Islet precursor cell (in vitro differentiated cells): ENCODE results near the gene SAMD5.
"Not testable (repeated sequence)": the region's sequence is repeated elsewhere in the genome, so short reads cannot be mapped to it uniquely, and the experiment has no call there.

Experiments
- DNase-seq: peaks from one replicate; pipeline ENCODE4 v3.0.0-alpha.2; 2018

SAMD5 gene

DNA sequence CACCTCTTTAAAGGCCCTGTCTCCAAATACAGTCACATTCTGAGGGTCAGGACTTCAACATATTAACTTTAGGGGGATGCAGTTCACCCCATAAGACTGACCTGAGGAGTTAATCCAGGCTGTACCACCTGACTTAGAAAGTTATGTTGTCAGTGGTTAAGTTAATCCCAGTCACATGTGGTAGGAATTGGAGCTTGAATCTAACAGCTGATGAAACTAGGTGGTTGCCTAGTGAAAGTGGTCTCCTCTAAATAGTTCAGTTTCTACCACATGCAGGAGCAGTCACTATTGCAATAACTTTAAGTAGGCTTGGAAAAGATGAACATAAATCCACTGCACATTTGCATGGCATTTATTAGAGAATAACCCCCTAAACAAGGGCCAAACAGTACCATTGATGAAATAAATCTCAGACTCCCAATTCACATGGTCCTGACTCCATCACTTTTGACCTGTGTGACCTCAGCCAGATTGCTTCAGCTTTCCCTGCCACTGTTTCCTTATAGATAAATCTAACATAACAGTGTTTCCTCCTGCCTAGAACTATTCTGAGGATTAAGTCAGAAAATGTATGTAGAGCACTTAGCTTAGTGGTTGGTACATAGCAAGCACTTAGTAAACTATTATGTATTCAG, 20.1 kb downstream of the SAMD5 start:
- DNase-seq: no peak

DNA sequence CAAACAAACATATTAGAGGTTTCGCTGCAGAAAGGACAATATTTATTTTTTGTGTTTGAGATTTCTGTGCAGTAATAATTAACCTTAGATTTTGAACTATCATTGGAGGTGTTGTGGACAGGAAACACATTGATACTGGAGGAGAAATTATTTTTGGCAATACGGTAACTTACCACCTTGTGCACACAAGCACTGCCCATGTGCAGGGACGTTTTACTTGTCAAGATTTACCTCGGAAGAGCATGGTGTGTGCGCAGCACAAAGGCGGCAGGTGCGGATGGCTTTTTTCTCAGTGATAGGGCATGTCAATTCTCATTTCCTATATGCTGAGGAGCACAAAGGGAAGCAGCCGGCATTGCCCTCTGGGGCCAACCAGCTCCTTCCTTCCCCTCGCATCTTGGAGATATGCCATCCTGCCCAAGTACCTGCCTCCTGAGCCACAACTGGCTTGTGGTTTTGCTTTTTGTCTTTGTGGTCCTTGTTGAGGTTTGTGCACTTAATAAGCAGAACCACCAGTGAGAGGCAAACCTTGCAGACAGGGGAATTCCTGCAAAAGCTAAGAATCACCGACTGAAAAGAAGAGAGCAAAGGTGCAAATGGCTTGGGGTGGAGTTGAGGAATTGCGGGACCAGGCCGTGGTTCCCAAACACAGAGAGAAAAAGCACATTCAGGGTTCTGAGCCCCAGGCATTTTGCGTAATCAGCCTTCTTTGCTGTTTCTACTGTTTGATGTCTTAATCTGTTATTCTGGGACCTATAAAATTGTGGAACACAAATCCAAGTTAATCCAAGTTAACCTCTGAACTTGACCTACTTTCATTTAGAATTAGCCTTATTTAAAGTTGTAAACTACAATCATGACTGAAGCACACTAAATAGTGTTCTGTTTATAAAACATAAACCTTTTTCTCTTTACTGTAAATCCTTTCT, 21.9 kb downstream of the SAMD5 start:
- no peak for DNase-seq

GRCh38 chr6:147531321-147531720, 22.8 kb downstream of the SAMD5 start:
- DNase-seq: no peak

- peak; percentile 86 for DNase-seq
Observed at GRCh38 chr6:147534116-147534860, 25.8 kb downstream of the SAMD5 start.

DNA sequence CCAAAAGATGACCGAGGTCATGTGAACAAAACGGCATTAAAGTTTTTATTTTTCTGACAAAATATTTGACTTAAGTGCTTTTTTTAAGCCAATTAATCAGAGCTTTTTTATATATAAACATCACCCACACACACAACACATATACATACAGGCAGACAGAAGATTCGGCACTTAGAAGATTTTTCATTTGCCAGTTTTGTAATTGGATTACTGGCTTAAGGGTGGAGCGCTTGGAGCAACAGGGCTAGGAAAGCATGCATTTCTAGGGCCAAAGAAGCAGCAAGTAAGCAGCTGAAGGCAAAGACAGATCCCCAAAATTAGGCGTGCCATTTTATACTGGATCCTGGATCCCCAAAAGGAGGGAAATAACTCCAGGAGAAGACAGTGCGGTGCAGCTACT, 30.3 kb downstream of the SAMD5 start:
- no peak for DNase-seq

DNA sequence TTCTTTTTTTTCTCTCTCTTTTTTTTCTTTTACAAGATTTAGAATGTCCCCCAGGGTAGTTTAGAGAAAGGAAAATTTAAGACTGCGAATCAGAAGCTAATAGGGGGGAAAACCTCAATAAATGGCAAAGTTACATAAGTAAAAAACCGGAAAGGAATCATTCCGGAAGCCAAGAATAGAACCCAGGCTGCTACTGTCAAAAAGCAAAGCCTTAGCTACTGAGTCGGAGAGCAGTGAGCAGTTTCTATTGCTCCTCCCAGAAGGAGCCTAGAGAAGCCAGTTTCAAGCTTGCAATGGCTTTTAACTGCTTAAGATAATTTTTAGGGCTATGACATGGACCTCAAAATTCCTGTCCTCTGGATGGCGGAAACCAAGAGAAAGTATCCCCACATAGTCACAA, 31.6 kb downstream of the SAMD5 start:
- no peak for DNase-seq

DNA sequence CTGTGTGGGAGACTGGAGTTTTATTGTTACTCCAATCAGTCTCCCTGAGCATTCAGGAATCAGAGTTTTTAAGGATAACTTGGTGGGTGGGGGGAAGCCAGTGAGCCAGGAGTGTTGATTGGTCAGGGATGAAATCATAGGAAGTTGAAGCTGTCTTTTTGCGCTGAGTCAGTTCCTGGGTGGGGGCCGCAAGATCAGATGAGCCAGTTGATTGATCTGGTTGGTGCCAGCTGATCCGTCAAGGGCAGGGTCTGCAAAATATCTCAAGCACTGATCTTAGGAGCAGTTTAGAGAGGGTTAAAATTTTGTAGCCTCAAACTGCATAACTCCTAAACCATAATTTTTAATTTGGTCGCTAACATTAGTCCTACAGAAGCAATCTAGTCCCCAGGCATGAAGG, 33.9 kb downstream of the SAMD5 start:
- not testable (repeated sequence) for DNase-seq

DNA sequence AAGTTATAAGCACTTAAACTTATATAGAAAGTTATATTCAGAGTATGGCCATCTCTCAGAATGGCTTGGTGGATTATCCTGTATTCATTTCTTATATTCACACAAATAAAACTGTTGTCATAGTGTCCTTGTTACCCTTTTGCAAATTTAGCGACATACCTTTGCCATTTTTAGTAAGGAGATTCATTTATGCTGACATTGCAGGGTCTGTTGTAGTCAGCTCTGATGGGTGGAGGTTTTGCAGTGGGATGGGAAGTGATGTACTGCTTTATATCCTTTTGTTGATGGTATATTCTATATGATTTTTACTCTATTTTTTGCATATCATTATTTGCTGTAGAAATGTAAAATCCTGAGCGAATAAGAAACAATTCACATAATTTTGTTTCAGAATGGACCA, 35.9 kb downstream of the SAMD5 start:
- DNase-seq: no peak

- no peak for DNase-seq
Observed at GRCh38 chr6:147546501-147547368, 38.2 kb downstream of the SAMD5 start.

GRCh38 chr6:147547369-147547902, 38.9 kb downstream of the SAMD5 start:
- DNase-seq: no peak

DNA sequence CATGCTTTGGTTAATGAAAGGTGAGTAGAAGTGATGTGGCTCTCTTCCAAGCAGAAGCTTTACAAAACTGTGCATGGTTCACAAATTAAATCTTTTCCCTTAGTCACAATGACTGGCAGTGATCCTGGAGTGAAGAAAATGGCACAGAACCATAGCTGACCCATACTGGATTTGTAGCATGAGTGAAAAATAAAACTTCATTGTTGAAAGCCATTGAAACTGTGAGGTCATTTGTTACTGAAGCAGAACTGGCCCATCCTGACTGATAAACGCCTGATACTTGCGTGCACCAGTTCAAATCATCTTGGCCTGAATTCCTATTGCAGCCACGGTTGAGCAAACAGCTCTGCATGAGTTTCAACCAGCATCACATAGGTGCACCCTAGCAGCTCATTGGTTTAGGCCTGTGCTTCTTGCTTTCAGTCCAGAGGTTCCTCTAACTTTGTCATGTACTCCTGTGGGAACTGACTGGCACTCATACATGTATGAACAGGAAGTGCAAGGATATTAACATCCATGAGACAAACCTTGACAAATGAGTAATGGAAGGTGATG, 40.5 kb downstream of the SAMD5 start:
- no peak for DNase-seq

DNA sequence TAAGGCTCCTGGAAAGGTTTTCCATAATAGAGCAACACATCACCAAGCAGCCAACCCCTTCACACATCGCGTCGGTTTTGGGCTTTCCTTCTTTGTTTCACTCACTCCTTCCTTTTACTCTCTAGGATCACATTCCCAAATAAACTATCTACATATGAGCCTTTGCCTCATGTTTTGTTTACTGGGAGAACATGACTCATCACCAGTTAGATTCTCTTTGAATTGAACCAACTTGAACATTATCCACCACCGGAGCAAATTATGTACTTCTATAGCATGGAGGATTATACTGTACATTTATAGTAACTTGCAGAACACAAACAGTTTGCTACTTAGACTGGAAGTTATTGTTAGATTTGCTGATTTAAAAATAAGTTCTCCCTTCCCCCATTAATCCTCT, 41.0 kb downstream of the SAMD5 start:
- DNase-seq: no peak

- no peak for DNase-seq
Observed at GRCh38 chr6:147551976-147552375, 43.5 kb downstream of the SAMD5 start.

DNA sequence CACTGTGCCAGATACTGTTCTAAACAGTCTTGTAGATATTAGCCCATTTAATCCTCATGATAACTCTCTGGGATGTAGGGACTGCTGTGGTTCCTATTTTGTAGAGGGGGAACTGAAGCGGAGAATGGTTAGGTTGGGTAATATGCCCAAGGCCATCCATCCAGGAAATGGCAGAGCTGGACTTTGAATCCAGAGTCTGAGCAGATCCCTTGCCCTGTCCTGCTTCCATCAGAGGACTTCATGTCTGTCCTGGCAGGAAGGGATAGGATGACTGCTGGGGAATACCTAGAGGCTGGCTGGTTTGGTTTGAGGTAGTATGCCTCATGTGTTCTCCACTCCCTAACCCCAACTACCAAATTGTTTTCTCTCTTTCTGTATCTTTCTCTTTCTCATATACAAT, 44.6 kb downstream of the SAMD5 start:
- no peak for DNase-seq

DNA sequence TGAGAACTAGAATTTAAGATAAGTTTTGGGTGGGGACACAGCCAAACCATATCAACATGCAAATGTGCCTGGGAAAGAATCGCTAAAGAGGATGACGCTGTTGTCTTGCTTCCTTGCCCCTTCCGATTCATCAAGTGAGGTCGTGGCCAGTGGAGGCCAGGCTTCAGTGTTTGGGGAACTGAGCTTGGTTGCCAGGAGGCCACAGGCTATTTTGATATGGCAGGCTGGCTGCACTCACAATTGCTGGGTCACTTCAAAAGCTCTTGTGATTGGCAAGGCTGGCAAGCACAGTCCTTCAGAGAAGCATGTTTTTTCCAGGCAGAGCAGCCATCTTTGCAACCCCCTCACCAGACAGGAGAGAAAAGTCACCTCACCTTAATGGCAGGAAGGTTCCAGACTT, 45.8 kb downstream of the SAMD5 start:
- DNase-seq: no peak

GRCh38 chr6:147559006-147559405, 50.5 kb downstream of the SAMD5 start:
- no peak for DNase-seq

GRCh38 chr6:147560670-147561069, 52.2 kb downstream of the SAMD5 start:
- DNase-seq: no peak

DNA sequence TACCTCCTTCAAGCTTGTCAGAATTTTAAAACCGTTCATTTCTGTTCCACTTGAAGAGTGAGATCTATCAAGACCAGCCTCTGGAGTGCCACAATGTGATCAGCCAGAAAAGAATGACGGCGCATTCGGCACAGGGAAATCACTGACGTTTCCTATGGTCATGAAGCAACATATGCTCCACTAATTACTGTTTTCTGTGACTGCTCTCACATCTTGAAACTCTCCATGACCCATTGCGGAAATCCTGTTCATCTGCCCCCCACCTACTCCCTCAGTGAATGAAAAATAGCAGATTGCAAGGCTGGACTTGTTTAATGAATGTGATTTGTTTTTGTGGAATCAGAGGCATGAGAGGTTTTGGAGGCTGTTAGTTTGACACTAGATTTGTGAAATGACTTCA, 53.2 kb downstream of the SAMD5 start:
- DNase-seq: no peak

DNA sequence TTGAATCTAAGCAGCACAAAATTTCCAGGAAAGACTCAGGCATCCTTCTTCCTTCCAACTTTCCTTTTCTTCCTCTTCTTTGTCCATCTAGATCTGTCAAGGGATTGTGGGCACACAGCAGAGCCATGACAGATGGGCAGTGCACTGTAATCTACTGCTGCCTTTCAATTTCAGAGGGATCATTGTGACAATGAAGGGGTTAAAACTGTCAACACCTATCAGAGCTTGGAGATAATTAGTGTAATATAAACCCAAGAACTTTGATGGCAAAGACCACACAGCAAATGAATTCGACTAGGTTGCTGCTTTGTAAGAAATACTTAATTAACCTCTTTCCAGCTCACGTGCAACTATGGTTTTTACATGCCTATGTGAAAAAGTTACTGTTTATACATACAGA, 55.0 kb downstream of the SAMD5 start:
- no peak for DNase-seq

DNA sequence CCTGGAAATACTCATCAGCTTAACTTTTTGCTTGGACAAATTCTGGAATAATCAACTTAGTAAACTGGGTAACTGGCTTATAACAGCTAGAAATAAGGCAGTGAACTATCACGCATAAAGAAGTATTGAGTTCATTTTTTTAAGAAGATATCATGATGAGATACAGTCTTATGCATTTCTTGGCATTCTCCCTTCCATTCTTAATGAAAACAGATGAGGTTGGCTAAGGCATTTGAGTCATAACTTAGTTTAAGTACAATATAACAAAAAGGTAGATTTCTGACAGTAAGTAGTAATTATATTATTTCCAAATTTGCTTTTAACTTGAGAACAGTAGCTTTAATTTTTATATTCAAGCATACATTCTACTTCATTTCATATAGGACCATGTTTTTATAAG, 56.1 kb downstream of the SAMD5 start:
- DNase-seq: no peak

DNA sequence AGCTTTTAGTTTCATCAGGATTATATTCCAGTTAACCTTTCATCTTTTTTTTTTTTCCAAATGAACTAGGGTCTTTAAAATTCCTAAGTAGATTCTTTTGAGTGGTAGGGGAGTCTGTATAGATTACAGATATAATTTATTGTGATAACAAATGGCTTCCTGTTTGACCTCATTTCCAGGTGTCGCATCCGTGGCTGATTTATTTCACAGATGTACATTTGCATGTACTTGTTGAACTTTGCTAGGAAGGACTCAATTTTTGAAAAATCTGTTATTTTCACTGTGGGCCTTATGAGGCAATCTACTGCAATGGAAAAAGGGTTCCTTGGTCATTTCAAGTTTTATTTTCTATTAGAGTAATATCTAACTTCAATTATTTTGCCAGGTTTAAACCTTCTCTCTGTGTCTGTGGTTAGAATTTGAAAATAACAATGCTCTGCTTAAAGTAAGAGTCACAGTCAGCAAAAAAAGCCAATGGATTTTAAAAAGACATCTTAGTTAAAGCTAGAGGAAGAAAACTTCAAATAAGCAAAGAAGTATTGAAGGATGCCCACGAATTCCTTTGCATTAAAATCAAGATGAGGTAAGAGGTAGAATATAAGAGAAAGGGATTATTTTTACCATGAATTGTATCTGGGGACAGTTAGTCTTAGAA, 57.9 kb downstream of the SAMD5 start:
- DNase-seq: no peak
